ENCODE results near the gene TUBB4A. TPM values are rescaled to one million over a fixed set of nuclear protein-coding genes. Genes with fewer than 3 reads are reported as not detected.

TUBB4A gene
- total RNA-seq, 2 experiments from 2014 or later: 9.7 to 16.0 TPM

DNA sequence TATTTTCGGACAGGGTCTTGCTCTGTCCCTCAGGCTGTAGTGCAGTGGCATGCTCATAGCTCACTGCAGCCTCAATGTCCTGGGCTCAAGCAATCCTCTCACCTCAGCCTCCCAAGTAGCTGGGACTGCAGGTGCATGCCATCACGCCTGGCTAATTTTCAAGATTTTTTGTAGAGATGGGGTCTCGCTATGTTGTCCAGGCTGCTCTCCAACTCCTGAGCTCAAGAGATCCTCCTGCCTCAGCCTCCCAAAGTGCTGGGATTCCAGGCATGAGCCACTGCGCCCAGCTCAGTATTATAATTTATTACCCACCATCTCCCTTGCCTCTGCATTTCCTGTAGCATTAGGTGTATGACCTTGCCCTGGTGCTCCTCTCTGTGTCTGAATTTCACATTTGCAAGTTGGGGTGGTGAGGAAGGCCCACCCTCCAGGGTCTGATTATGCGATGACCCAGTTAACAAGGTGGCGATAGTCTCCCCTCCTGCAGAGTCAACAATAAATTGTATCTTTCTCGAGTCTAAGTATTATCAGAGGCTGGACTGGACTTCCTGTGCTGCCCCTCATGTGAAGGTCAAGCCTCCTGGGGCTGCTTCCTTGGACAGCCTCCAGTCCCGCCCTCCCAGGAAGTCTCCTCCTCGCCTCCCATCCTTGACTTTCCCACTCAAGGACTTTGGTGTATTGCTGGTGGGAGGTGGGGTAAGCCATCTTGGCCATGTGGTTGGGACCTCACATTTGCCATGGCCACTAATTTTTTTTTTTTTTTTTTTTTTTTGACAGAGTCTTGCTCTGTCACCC, 1.5 kb upstream of the TUBB4A start:
- peak overlapping the region; percentile 0 for H3K27ac ChIP-seq (ENCODE audit: low read depth, low read length, poor library complexity, severe bottlenecking)
- H3K4me3 ChIP-seq (ENCODE audit: low read depth, low read length, poor library complexity, severe bottlenecking): no peak overlapping the region
- H3K79me2 ChIP-seq (ENCODE audit: insufficient read depth, low read depth, low read length): no peaks in the 10 kb centered on the region
- no peaks in the 10 kb centered on the region for H4K20me1 ChIP-seq (ENCODE audit: insufficient read depth, low read length)
- H3K36me3 ChIP-seq (ENCODE audit: insufficient read depth, low read length): no peaks in the 10 kb centered on the region
- peaks cover 37% of the 10 kb centered on the region for H3K4me1 ChIP-seq (ENCODE audit: insufficient read depth, low read length, poor library complexity, severe bottlenecking)
- CTCF ChIA-PET (ENCODE audit: unreplicated experiment): interaction anchor here (0.7 kb wide), 1 partner anchor 14 kb away, joined by 3 read pairs; no protein-coding TSS in a partner anchor
- no peaks in the 10 kb centered on the region for H3K9me2 ChIP-seq (ENCODE audit: insufficient read depth, low read length)
- TF ChIP-seq, protein P1, sequence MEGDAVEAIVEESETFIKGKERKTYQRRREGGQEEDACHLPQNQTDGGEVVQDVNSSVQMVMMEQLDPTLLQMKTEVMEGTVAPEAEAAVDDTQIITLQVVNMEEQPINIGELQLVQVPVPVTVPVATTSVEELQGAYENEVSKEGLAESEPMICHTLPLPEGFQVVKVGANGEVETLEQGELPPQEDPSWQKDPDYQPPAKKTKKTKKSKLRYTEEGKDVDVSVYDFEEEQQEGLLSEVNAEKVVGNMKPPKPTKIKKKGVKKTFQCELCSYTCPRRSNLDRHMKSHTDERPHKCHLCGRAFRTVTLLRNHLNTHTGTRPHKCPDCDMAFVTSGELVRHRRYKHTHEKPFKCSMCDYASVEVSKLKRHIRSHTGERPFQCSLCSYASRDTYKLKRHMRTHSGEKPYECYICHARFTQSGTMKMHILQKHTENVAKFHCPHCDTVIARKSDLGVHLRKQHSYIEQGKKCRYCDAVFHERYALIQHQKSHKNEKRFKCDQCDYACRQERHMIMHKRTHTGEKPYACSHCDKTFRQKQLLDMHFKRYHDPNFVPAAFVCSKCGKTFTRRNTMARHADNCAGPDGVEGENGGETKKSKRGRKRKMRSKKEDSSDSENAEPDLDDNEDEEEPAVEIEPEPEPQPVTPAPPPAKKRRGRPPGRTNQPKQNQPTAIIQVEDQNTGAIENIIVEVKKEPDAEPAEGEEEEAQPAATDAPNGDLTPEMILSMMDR (conservative IDR thresholded peaks at IDR 0.05; ENCODE audit: low read length): no peak
- TF ChIP-seq EZH2phosphoT487 (IDR thresholded peaks at IDR 0.05; ENCODE audit: borderline replicate concordance, low read depth, low read length): no peak
- no peak for DNase-seq (ENCODE audit: low spot score)
- intact Hi-C loops (cut with micrococcal nuclease; ENCODE audit: unreplicated experiment): loop anchor here (2.0 to 10.0 kb wide), 2 partner anchors 21 to 109 kb away; partner anchors contain the start of gene GTF2F1
- H3K9me3 ChIP-seq (ENCODE audit: low read length): no peaks in the 10 kb centered on the region
- H2AFZ ChIP-seq (ENCODE audit: low read length): no peak overlapping the region
- 0 out of 2 replicates have a peak overlapping the region, but pooled peaks have one; percentile 82 for H3K4me2 ChIP-seq (ENCODE audit: low read length)
- POLR2A ChIA-PET: interaction anchor here (0.6 to 1.3 kb wide), 5 partner anchors 22 to 1690 kb away, joined by 3 to 5 read pairs (median 3); partner anchors contain the start of gene VAV1
- no TSS peak for BruUV-seq (replicated peaks)

DNA sequence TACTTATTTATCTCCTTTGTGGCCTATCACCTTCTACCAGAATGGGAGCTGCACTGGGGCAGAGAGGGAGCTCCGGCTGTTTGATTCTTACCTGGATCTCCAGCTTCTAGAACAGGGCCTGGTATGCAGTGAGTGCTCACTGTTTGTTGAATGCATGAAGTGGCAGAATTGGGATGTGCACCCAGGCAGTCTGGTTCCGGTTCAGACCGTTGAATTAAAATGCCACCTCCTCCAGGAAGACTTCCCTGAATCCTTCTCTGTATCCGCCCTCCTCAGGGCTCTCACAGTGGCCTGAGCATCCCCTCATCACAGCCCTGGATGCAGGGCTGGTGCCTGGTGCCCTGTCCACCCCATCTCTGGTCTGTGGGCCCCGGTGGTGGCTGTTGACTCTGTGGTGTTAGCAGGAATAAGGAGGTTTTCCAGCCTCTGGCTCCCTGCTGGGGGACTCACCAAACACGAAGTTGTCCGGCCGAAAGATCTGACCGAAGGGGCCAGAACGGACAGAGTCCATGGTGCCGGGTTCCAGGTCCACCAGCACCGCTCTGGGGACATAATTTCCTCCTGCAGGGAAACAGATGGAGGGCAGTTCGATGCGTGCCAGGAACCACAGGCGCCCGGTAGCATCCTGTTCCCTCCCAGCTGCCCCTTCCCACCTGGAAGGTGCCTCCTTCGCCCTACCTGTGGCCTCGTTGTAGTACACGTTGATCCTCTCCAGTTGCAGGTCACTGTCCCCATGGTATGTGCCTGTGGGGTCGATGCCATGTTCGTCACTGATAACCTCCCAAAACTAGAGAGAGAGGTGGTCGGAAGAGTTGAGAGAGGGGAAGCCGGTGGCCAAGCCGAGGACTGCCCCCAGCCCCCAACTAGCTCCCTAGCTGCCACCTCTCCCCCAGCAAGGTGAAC, 1.0 kb downstream of the TUBB4A start:
- no peak for TF ChIP-seq EZH2phosphoT487 (IDR thresholded peaks at IDR 0.05; ENCODE audit: borderline replicate concordance, low read depth, low read length)
- TF ChIP-seq, protein P1 (conservative IDR thresholded peaks at IDR 0.05; ENCODE audit: low read length): no peak
- POLR2A ChIA-PET: interaction anchor here (0.5 to 0.7 kb wide), 2 partner anchors 40 to 100 kb away, joined by 4 to 7 read pairs; no protein-coding TSS in a partner anchor
- intact Hi-C loops (cut with micrococcal nuclease; ENCODE audit: unreplicated experiment): loop anchor here (10.0 kb wide), 1 partner anchor 106 kb away; the partner anchor contains the start of gene GTF2F1

More for the DNA sequence above, 1.0 kb downstream of the TUBB4A start:
- CTCF ChIA-PET (ENCODE audit: unreplicated experiment): no interaction called here
- no peak overlapping the region; the same call in 1 of the 2 replicates for H2AFZ ChIP-seq (ENCODE audit: low read length)
- no peak for DNase-seq (ENCODE audit: low spot score)
- H3K4me1 ChIP-seq (ENCODE audit: insufficient read depth, low read length, poor library complexity, severe bottlenecking): peaks cover 41% of the 10 kb centered on the region
- BruUV-seq (replicated peaks): no TSS peak
- no peaks in the 10 kb centered on the region for H3K9me2 ChIP-seq (ENCODE audit: insufficient read depth, low read length)
- H4K20me1 ChIP-seq (ENCODE audit: insufficient read depth, low read length): no peaks in the 10 kb centered on the region
- H3K79me2 ChIP-seq (ENCODE audit: insufficient read depth, low read depth, low read length): no peaks in the 10 kb centered on the region
- peak overlapping the region; percentile 74 for H3K4me3 ChIP-seq (ENCODE audit: low read depth, low read length, poor library complexity, severe bottlenecking)
- H3K36me3 ChIP-seq (ENCODE audit: insufficient read depth, low read length): no peaks in the 10 kb centered on the region
- peak overlapping the region; percentile 82 for H3K4me2 ChIP-seq (ENCODE audit: low read length)
- no peak overlapping the region for H3K27ac ChIP-seq (ENCODE audit: low read depth, low read length, poor library complexity, severe bottlenecking)
- H3K9me3 ChIP-seq (ENCODE audit: low read length): no peaks in the 10 kb centered on the region
